HEK293 (cell line): ENCODE data around the gene PDE4B.

Experiments used
- CTCF ChIP-seq: fragments of 450-650 bp; formaldehyde crosslinking; IDR thresholded peaks from 2 replicates; pipeline ENCODE4 v1.5.1; 2016; ENCODE audit warnings: missing biosample characterization, missing genetic modification characterization
- ZBTB6 ChIP-seq: fragments of 450-650 bp; formaldehyde crosslinking; IDR thresholded peaks from 2 replicates; pipeline ENCODE4 v1.5.1; 2017; ENCODE audit warnings: missing biosample characterization, missing genetic modification characterization

- TF ChIP-seq CTCF (no peak), ZBTB6 (tag by site-specific recombination) (no peak)
Observed at GRCh38 chr1:66022904-66023620, 230.4 kb downstream of the PDE4B start.
